Right lobe of liver (tissue), 4 donors: ENCODE data around the gene GNG11.
"Not testable (repeated sequence)": the region's sequence is repeated elsewhere in the genome, so short reads cannot be mapped to it uniquely, and the experiment has no call there.

Experiments used
- POLR2A ChIP-seq: fragments of 450-650 bp; IDR thresholded peaks from one replicate; pipeline ENCODE4 v1.6.1; 2017; ENCODE audit warnings: antibody characterized with exemption, mild to moderate bottlenecking
- TF ChIP-seq, protein P1 (sequence below), 4 donors: fragments of 200-600 bp in 3 of 4; fragments of 450-650 bp in 1 of 4; IDR thresholded peaks; one replicate each; pipeline versions ENCODE4 v1.5.1 to v1.8.0; 2016 to 2022; ENCODE audit warnings: antibody characterized with exemption in 4 of 4, mild to moderate bottlenecking in 2 of 4
- donor health status: DM: no; HTN: no; CAD: no.
- donor health status: DM: no; HTN: no; CAD: no.
- donor health status: DM: no; HTN: yes; CAD: no.

DNA sequence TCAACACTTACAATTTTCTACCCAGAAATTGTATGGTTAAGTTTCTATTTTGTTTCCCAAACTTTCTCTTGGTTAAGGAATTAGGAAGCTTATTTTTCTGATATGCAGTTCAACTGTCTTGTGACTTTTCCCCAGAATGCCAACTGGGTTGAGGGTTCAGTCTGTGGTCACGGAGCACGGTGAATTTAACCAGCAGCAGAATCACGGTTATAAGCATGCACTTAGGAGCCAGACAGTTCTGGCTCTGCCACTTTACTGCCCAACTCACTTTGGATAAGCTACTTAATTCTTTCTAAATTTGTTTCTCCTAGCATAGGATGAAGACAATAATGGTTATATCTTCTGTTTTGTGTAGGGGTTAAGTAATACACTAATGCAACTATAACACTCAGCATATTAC is 10.3 kb upstream of the GNG11 start:
- TF ChIP-seq, protein P1, sequence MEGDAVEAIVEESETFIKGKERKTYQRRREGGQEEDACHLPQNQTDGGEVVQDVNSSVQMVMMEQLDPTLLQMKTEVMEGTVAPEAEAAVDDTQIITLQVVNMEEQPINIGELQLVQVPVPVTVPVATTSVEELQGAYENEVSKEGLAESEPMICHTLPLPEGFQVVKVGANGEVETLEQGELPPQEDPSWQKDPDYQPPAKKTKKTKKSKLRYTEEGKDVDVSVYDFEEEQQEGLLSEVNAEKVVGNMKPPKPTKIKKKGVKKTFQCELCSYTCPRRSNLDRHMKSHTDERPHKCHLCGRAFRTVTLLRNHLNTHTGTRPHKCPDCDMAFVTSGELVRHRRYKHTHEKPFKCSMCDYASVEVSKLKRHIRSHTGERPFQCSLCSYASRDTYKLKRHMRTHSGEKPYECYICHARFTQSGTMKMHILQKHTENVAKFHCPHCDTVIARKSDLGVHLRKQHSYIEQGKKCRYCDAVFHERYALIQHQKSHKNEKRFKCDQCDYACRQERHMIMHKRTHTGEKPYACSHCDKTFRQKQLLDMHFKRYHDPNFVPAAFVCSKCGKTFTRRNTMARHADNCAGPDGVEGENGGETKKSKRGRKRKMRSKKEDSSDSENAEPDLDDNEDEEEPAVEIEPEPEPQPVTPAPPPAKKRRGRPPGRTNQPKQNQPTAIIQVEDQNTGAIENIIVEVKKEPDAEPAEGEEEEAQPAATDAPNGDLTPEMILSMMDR (IDR thresholded peaks at IDR 0.05): not testable (repeated sequence)
- not testable (repeated sequence) for TF ChIP-seq POLR2A
